ENCODE results near the gene FN1. TPM values are rescaled to one million over a fixed set of nuclear protein-coding genes. Genes with fewer than 3 reads are reported as not detected.

The FN1 gene
- total RNA-seq, 1 donor from 2014 or later, result 902 TPM

DNA sequence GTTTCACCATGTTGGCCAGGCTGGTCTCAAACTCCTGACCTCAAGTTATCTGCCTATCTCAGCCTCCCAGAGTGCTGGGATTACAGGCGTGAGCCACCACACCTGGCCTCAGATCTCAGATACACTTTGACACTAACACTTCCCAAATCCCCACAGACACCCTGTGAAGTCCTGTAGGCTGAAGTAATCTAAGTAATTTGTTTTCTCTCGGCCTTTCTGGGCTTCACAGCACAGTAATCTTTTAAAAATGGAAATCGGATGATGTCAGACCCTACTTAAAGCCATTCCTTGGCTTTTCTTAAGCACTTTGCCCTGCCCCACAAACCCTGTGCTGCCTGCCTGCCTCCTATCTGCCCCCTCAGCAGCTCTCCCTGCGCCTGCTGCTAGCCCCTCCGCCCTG is 107.8 kb downstream of the FN1 start:
- Mint-ChIP-seq H3K27me3 (no peaks in the 10 kb centered on the region), H3K4me3 (no peak overlapping the region), H3K27ac (peak overlapping the region; percentile 11), H3K36me3 (peaks cover 57% of the 10 kb centered on the region), H3K4me1 (ENCODE audit: unreplicated experiment) (peaks cover 12% of the 10 kb centered on the region), H3K9me3 (no peaks in the 10 kb centered on the region)
- DNase-seq (ENCODE audit: extremely low spot score, unreplicated experiment), result no peak
- TF ChIP-seq, protein P1, sequence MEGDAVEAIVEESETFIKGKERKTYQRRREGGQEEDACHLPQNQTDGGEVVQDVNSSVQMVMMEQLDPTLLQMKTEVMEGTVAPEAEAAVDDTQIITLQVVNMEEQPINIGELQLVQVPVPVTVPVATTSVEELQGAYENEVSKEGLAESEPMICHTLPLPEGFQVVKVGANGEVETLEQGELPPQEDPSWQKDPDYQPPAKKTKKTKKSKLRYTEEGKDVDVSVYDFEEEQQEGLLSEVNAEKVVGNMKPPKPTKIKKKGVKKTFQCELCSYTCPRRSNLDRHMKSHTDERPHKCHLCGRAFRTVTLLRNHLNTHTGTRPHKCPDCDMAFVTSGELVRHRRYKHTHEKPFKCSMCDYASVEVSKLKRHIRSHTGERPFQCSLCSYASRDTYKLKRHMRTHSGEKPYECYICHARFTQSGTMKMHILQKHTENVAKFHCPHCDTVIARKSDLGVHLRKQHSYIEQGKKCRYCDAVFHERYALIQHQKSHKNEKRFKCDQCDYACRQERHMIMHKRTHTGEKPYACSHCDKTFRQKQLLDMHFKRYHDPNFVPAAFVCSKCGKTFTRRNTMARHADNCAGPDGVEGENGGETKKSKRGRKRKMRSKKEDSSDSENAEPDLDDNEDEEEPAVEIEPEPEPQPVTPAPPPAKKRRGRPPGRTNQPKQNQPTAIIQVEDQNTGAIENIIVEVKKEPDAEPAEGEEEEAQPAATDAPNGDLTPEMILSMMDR (conservative IDR thresholded peaks at IDR 0.05), result no peak

DNA sequence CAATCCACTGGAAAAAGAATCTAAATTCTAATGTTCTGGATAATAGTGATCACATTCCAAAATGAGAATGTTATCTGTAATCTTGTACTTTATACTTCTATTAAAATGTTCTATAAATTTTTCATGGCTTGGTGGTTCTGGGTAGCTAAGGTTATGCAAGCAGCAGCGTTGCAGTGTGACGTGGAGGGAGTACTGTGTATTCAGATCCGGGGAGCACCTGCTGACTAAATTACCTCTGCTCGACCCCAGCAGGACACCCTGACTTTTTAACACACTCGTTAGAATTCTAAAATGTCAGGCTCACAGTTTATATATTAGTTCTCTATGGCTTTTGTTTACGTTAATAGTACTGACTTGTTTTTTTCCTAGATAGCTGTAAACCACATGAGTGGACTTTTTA is 111.1 kb downstream of the FN1 start:
- Mint-ChIP-seq H3K36me3 (peaks cover 57% of the 10 kb centered on the region), H3K4me1 (ENCODE audit: unreplicated experiment) (peaks cover 12% of the 10 kb centered on the region), H3K9me3 (no peaks in the 10 kb centered on the region), H3K27ac (no peak overlapping the region), H3K4me3 (no peak overlapping the region), H3K27me3 (no peaks in the 10 kb centered on the region)
- TF ChIP-seq, protein P1 (conservative IDR thresholded peaks at IDR 0.05), result no peak
- no peak for DNase-seq (ENCODE audit: extremely low spot score, unreplicated experiment)

DNA sequence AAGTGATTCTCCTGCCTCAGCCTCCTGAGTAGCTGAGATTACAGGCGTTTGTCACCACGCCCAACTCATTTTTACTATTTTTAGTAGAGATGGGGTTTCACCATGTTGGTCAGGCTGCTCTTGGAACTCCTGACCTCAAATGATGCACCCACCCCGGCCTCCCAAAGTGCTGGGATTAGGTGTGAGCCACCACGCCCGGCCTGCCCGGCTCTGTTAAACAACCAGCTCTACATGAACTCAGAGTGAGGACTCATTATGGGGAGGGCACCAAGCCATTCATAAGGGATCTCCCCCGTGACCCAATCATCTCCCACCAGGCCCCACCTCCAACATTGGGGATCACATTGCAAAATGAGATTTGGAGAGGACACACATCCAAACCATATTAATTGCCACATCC is 115.2 kb downstream of the FN1 start:
- Mint-ChIP-seq H3K36me3 (peaks cover 50% of the 10 kb centered on the region), H3K4me1 (ENCODE audit: unreplicated experiment) (peaks cover 7% of the 10 kb centered on the region), H3K27ac (no peak overlapping the region), H3K4me3 (no peak overlapping the region), H3K9me3 (no peaks in the 10 kb centered on the region), H3K27me3 (no peaks in the 10 kb centered on the region)
- TF ChIP-seq, protein P1 (conservative IDR thresholded peaks at IDR 0.05), result no peak
- no peak for DNase-seq (ENCODE audit: extremely low spot score, unreplicated experiment)

DNA sequence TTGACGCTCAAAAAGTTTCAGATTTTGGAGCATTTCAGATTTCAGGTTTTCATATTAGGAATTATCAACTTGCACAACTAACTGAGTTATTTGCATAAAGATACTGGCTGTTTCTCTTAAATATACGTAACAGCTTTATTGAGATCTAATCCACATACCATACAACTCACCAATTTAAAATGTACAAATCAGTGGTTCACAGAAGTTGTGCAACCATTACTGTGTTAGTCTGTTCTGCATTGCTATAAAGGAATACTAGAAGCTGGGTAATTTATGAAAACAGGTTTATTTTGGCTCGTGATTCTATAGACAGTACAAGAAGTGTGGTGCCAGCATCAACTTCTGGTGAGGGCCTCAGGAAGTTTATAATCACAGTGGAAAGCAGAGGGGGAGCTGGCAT is 115.8 kb downstream of the FN1 start:
- H3K27ac Mint-ChIP-seq, result no peak overlapping the region
- H3K27me3 Mint-ChIP-seq, result no peaks in the 10 kb centered on the region
- peaks cover 50% of the 10 kb centered on the region for H3K36me3 Mint-ChIP-seq

DNA sequence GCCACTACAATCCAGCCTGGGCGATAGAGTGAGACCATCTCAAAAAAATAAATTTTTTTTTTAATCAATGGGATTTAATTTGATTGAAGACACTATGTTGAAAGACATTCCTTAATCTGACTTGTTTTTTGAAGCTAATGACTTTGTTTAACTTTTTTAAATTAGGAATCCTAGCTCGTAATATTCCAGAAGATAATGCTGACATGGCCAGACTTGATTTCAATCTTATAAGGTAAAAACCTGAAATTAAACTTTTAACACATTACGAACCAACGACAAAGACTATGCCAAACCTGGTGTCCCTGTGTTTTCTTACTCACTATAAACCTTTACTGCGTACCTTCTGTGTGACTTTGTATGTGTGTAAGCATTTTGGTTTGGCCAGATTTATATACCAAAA is 116.4 kb downstream of the FN1 start:
- Mint-ChIP-seq H3K27me3 (no peaks in the 10 kb centered on the region), H3K36me3 (peaks cover 53% of the 10 kb centered on the region), H3K9me3 (peaks cover 7% of the 10 kb centered on the region), H3K4me3 (no peak overlapping the region), H3K4me1 (ENCODE audit: unreplicated experiment) (peaks cover 14% of the 10 kb centered on the region), H3K27ac (no peak overlapping the region)
- DNase-seq (ENCODE audit: extremely low spot score, unreplicated experiment), result no peak
- TF ChIP-seq, protein P1 (conservative IDR thresholded peaks at IDR 0.05), result no peak

More for the DNA sequence above, 115.8 kb downstream of the FN1 start:
- Mint-ChIP-seq H3K4me1 (ENCODE audit: unreplicated experiment) (peaks cover 9% of the 10 kb centered on the region), H3K4me3 (no peak overlapping the region), H3K9me3 (peaks cover 2% of the 10 kb centered on the region)
- DNase-seq (ENCODE audit: extremely low spot score, unreplicated experiment), result no peak
- TF ChIP-seq, protein P1 (conservative IDR thresholded peaks at IDR 0.05), result no peak

DNA sequence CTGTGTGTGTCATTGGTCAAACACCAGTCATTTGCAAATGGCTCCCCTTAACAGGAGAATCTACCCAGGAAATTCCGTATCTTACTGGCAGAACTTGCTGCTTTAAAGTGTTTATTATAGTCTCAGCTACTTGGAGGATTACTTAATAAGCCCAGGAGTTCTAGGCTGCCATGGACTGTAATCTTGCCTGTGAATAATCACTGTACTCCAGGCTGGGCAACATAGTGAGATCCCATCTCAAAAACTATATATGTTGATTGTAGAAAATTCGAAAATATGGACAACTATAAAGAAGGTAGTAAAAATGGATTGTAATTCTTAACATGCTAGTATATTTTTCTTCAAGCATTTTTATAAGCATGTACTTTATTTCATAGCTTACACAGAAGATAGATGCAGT is 119.5 kb downstream of the FN1 start:
- Mint-ChIP-seq H3K4me3 (peak overlapping the region; percentile 10), H3K9me3 (peaks cover 7% of the 10 kb centered on the region), H3K27ac (peak overlapping the region; percentile 17), H3K27me3 (no peaks in the 10 kb centered on the region), H3K36me3 (peaks cover 57% of the 10 kb centered on the region), H3K4me1 (ENCODE audit: unreplicated experiment) (peaks cover 35% of the 10 kb centered on the region)
- DNase-seq (ENCODE audit: extremely low spot score, unreplicated experiment), result no peak
- TF ChIP-seq, protein P1 (conservative IDR thresholded peaks at IDR 0.05), result no peak
